PC-9 (cell line): ENCODE data around the gene IFITM5.

Source experiments
- CTCF ChIP-seq: fragments of 200-600 bp; sonication (generic); conservative IDR thresholded peaks from 2 replicates; pipeline ENCODE4 v1.6.1; 2017; ENCODE audit warnings: mixed run types, antibody characterized with exemption, mild to moderate bottlenecking, moderate library complexity
- EZH2 ChIP-seq: fragments of 200-600 bp; sonication (generic); IDR thresholded peaks from 2 replicates; pipeline ENCODE4 v1.8.0; 2017; ENCODE audit warnings: antibody characterized with exemption, low read depth

DNA sequence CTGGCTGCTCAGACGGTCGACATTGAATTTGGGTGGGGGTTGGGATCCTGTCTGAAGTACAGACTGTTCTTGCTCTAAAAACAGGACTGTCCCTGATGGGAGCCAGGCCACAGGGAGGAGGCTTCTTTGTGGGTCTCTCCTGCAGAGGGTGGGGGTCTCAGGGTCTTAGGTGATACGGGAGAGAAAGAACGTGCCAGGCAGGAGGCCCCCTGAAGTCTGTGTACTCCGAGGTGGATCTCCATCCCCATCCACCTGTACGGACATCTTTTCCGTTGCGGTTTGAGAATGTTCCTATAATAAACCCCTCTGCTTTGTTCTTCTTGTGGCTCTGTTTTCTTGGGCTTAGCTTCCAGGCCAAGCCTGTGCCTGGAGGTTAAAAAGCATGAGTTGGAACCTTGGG, 46.7 kb downstream of the IFITM5 start:
- TF ChIP-seq CTCF, result no peak
- no peak for TF ChIP-seq EZH2
